GM21529 (cell line): ENCODE measurements around the gene TRAF2.
"Not testable (repeated sequence)": the region's sequence is repeated elsewhere in the genome, so short reads cannot be mapped to it uniquely, and the experiment has no call there.

Experiments used
- ATAC-seq: cut with Tn5 transposase; IDR thresholded peaks from one replicate; pipeline ENCODE4 v1.9.1; 2021; ENCODE audit not compliant: unreplicated experiment

Gene TRAF2

GRCh38 chr9:136857581-136858412, 28.5 kb upstream of the TRAF2 start:
- ATAC-seq: no peak

DNA sequence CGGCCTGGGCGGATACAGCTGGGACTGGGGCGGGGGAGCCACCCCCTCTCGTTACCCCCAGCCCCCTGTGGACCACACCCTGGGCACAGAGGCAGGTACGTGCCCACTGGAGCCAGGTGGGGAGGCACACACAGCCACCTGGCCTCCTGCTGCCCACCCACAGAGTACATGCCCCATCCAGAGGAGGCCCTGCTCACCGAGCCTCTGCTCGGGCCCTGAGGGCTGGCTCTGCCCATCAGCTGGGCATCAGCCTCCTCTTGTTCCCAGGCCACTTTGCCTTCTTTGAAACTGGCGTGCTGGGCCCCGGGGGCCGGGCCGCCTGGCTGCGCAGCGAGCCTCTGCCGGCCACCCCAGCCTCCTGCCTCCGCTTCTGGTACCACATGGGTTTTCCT, 27.9 kb upstream of the TRAF2 start:
- no peak for ATAC-seq

- ATAC-seq: no peak
These were observed 27.2 kb upstream of the TRAF2 start for GRCh38 chr9:136858844-136859757.

DNA sequence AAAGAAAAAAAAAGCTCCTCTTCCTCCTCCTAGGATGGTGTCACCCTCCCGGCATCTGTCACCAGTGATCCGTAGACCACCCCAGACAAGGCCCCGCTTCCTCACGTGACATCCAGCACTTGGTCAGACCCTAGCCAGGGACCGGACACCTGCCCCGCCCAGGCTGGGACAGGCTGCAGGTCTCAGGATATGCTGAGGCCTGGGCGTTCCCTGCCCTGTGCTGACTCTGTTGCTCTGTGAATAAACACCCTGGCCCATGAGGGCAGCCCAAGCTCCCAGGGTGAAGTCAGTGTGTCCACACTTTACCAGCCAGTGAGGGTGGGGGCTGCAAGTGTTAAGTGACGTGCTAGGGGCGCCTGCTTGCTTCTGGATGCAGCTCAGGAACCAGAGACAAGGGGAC, 25.8 kb upstream of the TRAF2 start:
- no peak for ATAC-seq

DNA sequence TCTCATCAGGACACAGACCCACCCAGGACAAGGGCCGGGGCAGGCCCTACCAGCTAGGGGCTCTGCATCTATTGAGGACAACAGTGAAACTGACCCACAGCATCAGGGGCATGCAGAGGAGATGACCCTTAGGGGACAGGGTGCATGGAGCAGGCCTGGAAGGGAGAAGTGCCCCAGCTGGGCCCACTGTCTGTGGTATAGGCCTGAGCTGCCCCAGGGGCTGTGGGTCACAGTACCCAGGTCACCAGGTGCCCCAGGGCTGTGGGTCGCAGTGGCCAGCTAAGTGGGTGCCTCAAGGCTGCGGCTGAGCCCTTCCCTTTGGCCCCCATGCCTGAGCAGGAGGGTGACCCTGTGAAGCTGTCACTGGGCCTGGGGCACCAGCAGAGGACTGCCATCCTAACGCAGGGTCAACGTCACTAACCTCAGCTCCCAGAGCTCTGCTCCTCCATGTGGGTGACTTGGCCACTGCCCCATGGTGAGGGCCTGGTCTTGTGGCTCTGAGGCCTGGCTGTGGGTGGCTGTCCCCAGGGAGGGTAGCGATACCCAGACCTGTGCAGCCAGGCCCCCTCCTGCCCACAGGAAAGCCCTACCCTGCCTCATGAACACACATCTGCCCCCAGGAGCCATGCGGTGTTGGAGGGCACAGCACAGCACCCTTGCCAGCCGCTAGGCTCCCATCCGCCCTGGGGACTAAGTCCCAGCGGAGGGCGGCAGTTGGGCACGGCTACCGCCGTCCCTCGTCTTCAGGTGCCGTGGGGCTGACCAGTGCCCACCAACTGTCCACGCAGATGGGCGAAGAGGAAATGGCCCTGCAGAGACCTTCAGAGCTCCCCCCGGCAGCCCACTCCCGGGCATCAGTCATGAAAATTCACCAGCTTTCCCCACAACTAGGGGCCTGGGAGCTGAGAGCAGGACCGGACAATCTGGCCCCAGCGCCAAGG, 25.1 kb upstream of the TRAF2 start:
- ATAC-seq: no peak

DNA sequence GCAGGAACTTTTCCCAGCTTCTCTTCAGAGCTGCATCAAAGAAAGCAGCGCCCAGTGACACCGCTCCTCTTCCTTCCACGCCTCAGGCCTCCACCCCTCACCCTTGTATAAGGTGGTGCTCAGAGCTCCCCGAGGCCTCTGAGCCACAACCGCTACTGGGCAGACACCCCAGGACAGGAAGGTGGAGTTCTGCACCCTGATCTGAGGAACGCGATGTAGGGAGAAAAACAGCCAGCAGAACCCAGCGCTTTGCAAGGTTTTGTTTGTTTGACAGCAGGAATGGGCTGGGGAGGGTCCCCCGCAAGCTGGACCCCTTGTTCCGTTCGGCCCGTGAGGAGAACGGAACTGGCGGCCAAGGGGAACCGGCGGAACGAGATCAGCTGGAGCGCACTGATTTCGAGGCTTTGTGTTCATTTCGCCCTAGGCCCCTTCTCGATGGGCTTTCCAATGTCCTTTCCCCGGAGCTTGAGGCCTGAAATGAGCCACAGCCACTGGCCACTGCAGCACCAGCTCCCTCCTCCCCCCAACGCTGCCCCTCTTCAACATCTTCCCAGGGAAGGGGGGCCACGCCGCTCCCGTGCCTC, 24.4 kb upstream of the TRAF2 start:
- no peak for ATAC-seq

DNA sequence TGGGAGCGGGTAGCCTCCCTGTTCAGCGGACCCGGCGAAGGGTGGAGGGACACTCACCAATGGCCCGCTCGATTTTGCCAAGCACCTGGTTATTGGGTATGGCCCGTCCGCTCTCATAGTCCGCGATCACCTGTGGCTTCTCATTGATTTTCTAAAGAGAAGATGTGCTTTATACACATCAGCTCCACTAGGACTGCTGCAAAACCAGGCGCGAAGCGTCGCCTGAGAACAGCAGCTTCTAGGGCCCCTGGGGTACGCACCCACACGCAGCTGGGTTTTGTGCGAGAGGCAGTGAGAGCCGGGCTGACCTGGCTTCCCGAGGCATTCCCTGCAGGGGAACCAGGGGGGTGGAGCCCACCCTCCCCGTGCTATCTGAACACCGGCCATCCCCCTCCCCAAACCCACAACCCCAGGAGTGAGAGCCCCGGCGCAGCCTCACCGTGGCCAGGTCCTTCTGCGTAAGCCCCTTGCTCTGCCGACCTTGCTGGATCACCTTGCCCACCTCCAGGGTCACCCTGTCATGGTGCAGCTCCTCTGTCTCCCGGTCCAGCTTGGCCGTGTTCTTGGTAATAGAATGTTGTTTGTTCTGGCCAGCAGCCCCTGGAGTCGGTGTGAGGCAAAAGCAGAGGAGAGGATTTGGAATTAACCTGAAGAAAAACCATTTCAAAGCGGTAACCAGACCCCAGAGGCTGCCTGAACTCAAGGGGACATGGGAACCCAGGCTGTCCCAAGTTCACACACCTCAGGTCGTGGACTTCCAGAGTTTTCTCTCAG, 23.3 kb upstream of the TRAF2 start:
- no peak for ATAC-seq

DNA sequence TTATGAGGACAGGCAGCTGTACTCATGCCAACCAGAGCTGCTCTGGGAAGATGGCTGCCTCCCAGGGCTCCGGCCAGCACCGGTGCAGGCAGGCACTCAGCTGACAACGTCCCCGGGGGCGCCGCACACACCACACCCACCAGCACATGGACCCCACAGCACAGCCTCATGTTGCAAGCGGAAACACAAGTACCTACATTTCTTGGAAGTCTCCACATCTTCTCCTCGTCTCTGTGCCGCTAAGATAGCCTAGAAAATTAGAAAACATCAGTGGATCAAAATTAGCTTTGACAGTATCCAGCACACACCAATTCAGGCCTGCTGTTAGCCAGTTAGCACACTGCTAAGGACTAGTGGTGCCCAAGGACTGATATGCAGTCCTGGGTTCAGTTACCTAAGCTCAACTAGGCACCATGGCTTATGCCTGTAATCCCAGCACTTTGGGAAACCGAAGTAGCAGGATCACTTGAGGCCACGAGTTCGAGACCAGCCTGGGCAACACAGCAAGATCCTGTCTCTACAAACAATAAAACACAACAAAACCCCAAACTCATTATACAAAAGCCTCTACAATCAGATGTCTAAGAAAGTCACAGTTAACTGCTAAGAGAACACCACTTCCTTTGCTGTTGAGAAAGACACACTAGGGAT, 22.6 kb upstream of the TRAF2 start:
- no peak for ATAC-seq

GRCh38 chr9:136865041-136865767, 21.1 kb upstream of the TRAF2 start:
- ATAC-seq: no peak

- ATAC-seq: no peak
These were observed 20.6 kb upstream of the TRAF2 start for GRCh38 chr9:136865768-136866103.

- ATAC-seq: not testable (repeated sequence)
These were observed 19.4 kb upstream of the TRAF2 start for GRCh38 chr9:136866898-136867421.

DNA sequence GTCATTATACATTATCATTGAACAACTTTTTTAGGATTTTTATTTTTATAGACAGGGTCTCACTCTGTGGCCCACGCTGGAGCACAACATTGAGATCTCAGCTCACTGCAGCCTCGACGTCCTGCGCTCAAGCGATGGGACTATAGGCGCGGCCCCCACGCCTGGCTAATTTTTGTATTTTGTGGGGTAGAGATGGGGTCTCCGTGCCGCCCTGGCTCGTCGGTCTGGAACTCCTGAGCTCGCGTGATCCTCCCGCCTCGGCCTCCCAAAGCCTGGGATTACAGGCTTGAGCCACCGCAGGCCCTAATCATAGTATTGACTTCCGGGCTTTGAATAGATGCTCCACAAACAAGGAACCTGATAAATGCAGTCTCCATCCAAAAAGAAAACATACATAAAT, 18.8 kb upstream of the TRAF2 start:
- ATAC-seq: no peak

DNA sequence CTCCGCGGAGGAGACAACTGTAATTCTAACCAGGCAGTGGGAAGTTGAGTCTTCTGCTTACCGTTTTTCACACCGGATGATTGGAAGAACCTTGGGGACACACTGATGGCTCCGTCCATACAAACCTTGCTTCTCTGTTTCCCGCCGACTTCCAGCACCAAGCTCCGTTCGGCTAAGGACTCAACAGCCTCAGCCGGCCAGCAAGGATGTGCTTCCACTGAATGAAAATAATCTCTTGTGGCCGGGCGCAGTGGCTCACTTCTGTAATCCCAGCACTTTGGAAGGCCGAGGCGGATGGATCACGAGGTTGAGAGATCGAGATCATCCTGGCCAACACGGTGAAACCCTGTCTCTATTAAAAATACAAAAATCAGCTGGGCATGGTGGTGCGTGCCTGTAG, 18.4 kb upstream of the TRAF2 start:
- no peak for ATAC-seq

DNA sequence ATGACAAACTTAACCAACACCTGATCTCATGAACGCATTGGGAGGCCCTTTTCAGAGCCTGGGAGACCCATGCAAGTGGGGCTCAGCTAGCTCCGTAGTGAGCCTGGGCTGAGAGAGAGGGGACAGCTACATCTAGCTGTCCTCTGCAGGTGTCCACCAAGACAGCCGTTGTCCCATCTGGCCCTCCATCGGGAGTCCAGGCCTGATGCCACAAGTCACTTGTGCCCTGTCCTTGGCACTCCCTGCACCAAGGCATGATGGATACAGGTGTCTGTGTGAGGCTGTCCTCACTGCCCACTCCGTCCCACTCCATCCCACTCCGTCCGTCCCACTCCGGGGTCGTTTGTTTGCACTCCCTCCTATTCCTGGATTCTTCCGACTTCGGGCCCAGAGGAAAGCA, 17.7 kb upstream of the TRAF2 start:
- ATAC-seq: no peak

DNA sequence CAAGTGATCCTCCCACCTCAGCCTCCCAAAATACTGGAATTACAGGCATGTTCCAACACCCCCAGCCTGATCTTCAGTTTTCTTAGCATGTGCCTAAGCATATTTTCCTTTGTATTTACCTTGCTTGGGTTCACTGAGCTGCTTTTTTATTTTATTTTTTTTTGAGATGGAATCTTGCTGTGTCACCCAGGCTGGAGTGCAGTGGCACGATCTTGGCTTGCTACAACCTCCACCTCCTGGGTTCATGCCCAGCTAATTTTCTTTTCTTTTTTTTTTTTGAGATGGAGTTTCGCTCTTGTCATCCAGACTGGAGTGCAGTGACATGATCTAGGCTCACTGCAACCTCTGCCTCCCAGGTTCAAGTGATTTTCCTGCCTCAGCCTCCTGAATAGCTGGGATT, 16.7 kb upstream of the TRAF2 start:
- not testable (repeated sequence) for ATAC-seq

- ATAC-seq: no peak
These were observed 11.2 kb upstream of the TRAF2 start for GRCh38 chr9:136875155-136875554.

DNA sequence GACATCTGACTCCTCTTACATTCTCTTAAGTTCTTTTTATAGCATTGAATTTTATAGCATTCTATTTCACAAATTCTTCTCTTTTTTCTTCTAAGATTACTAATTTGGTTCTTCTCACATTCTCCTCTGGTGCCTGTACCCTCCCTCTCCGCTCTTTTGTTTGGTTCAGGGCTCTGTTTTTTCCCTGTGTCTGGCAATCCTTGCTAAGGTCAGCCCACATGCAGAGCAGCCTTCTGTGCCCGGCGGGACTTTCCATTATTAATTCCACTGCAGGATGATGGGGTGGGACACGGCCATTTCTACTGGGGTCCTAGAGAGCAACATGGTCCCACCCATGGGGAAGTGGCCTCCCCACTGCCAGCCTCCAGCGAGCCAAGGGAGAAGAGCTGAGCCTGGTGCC, 9.8 kb upstream of the TRAF2 start:
- ATAC-seq: no peak

DNA sequence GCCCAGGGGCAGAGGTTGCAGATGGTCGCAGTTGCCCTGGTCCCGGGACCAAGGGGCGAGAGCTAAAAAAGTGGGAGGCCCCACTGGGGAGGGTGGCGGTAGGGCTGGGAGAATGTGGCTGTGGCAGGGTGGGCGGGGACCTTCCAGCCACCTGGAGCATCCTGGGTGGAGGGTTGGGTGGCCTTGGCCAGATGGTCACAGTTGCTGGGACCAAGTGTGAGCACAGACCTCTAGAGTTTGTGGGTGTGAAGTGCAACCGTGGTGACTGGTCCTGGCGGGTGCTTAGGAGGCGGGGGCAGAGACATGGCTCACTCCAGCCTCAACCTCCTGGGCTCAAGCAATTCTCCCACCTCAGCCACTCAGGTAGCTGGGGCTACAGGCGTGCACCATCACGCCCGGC, 5.7 kb upstream of the TRAF2 start:
- no peak for ATAC-seq

GRCh38 chr9:136881691-136882108, 4.6 kb upstream of the TRAF2 start:
- ATAC-seq: peak; percentile 35
